HTR-8/SVneo (cell line): ENCODE results near the gene ZNF473.
"Not testable (repeated sequence)": the region's sequence is repeated elsewhere in the genome, so short reads cannot be mapped to it uniquely, and the experiment has no call there.

Experiments used
- DNase-seq: peaks from one replicate; pipeline ENCODE4 v3.0.0; 2011; ENCODE audit warnings: low spot score, mixed read lengths; ENCODE audit not compliant: insufficient read length
- FAIRE-seq: peaks from 2 replicates; lab custom pipeline; 2011; peaks lifted over from hg19 to GRCh38; lab: Jason Lieb, UNC

The ZNF473 gene

GRCh38 chr19:50046649-50047503 lies 21.1 kb downstream of the ZNF473 start:
- DNase-seq, result no peak

GRCh38 chr19:50047671-50048070 lies 21.9 kb downstream of the ZNF473 start:
- FAIRE-seq, result no peak

More at GRCh38 chr19:50046649-50047503, 21.1 kb downstream of the ZNF473 start:
- FAIRE-seq, result no peak

GRCh38 chr19:50050406-50051227 lies 24.8 kb downstream of the ZNF473 start:
- DNase-seq, result peak; percentile 73
- FAIRE-seq, result no peak

More at GRCh38 chr19:50047671-50048070, 21.9 kb downstream of the ZNF473 start:
- no peak for DNase-seq

GRCh38 chr19:50051228-50051895 lies 25.6 kb downstream of the ZNF473 start:
- not testable (repeated sequence) for FAIRE-seq, DNase-seq

GRCh38 chr19:50051964-50052363 lies 26.2 kb downstream of the ZNF473 start:
- no peak for DNase-seq
- no peak for FAIRE-seq

- no peak for FAIRE-seq
- no peak for DNase-seq
These were observed 27.3 kb downstream of the ZNF473 start for GRCh38 chr19:50053119-50053518.

GRCh38 chr19:50058425-50058824 lies 32.6 kb downstream of the ZNF473 start:
- FAIRE-seq, result no peak

GRCh38 chr19:50059045-50059444 lies 33.2 kb downstream of the ZNF473 start:
- no peak for FAIRE-seq
- no peak for DNase-seq

More at GRCh38 chr19:50058425-50058824, 32.6 kb downstream of the ZNF473 start:
- DNase-seq, result no peak

GRCh38 chr19:50060107-50060506 lies 34.3 kb downstream of the ZNF473 start:
- DNase-seq (no peak), FAIRE-seq (no peak)

GRCh38 chr19:50061650-50062049 lies 35.8 kb downstream of the ZNF473 start:
- FAIRE-seq (no peak), DNase-seq (no peak)

- no peak for FAIRE-seq
These were observed 40.1 kb downstream of the ZNF473 start for GRCh38 chr19:50065938-50066337.

GRCh38 chr19:50067575-50067974 lies 41.8 kb downstream of the ZNF473 start:
- DNase-seq (no peak), FAIRE-seq (no peak)

More at GRCh38 chr19:50065938-50066337, 40.1 kb downstream of the ZNF473 start:
- no peak for DNase-seq

GRCh38 chr19:50068382-50068781 lies 42.6 kb downstream of the ZNF473 start:
- DNase-seq, FAIRE-seq: not testable (repeated sequence)

GRCh38 chr19:50075076-50075475 lies 49.3 kb downstream of the ZNF473 start:
- FAIRE-seq, DNase-seq: not testable (repeated sequence)

- DNase-seq, FAIRE-seq: not testable (repeated sequence)
These were observed 50.0 kb downstream of the ZNF473 start for GRCh38 chr19:50075644-50076372.

- not testable (repeated sequence) for FAIRE-seq, DNase-seq
These were observed 51.0 kb downstream of the ZNF473 start for GRCh38 chr19:50076581-50077355.

GRCh38 chr19:50079014-50079413 lies 53.2 kb downstream of the ZNF473 start:
- not testable (repeated sequence) for DNase-seq, FAIRE-seq

- DNase-seq, result not testable (repeated sequence)
These were observed 58.6 kb downstream of the ZNF473 start for GRCh38 chr19:50084440-50084839.

GRCh38 chr19:50087153-50087552 lies 61.3 kb downstream of the ZNF473 start:
- FAIRE-seq, DNase-seq: not testable (repeated sequence)

More at GRCh38 chr19:50084440-50084839, 58.6 kb downstream of the ZNF473 start:
- not testable (repeated sequence) for FAIRE-seq
